Activated CD4-positive, alpha-beta T cell treated with anti-CD3 and anti-CD28 coated beads for 36 hours (primary cell): ENCODE measurements around the gene TMEM209. TPM values are rescaled to one million over a fixed set of nuclear protein-coding genes. Genes with fewer than 3 reads are reported as not detected.

Experiments used
- ATAC-seq: fragments of 200-7000 bp; cut with Tn5 transposase; one replicate; pipeline ENCODE4 v1.10.0; 2021; ENCODE audit warnings: mild to moderate bottlenecking, moderate library complexity
- CTCF ChIA-PET: fragments of 350-600 bp; sonication (Branson Sonifier 250); formaldehyde crosslinking; loops from one replicate; lab custom pipeline; 2021; ENCODE audit warnings: antibody characterized with exemption; lab: Charles Lee
- POLR2A ChIA-PET: fragments of 350-600 bp; sonication (Branson Sonifier 250); formaldehyde crosslinking; loops from one replicate; lab custom pipeline; 2021; ENCODE audit warnings: antibody characterized with exemption, inconsistent platforms; lab: Charles Lee
- DNase-seq: peaks from one replicate; pipeline ENCODE4 v3.0.0-alpha.2; 2020
- H3K27ac Mint-ChIP-seq: one replicate; pipeline ENCODE4 v1.8.0; 2021; ENCODE audit warnings: mixed read lengths
- H3K27me3 Mint-ChIP-seq: one replicate; pipeline ENCODE4 v1.8.0; 2021; ENCODE audit warnings: mixed read lengths
- H3K36me3 Mint-ChIP-seq: one replicate; pipeline ENCODE4 v1.8.0; 2021; ENCODE audit warnings: low read depth, mixed read lengths
- H3K4me1 Mint-ChIP-seq: one replicate; pipeline ENCODE4 v1.8.0; 2021; ENCODE audit warnings: mixed read lengths
- H3K4me3 Mint-ChIP-seq: one replicate; pipeline ENCODE4 v1.8.0; 2021; ENCODE audit warnings: mild to moderate bottlenecking, moderate library complexity, mixed read lengths
- H3K9me3 Mint-ChIP-seq: one replicate; pipeline ENCODE4 v1.8.0; 2021; ENCODE audit warnings: low read depth, mixed read lengths
- intact Hi-C, 2 experiments: fragments of 100-400 bp; cut with DNase I in 1 of 2; cut with micrococcal nuclease in 1 of 2; formaldehyde crosslinking; loops; one replicate each; pipeline versions ENCODE4 v1.14.2 to v1.15.1; 2022 to 2024; cut with DNase I, micrococcal nuclease
- total RNA-seq, 2 experiments: library from RNA; stranded (reverse); gene quantifications; one replicate each; pipeline ENCODE4 v1.2.3, GENCODE V29; 2021

TMEM209 gene
- total RNA-seq, 2 experiments from 2014 or later = 41.0 to 57.0 TPM

- CTCF ChIA-PET = no interaction called here
- Mint-ChIP-seq H3K9me3 (no peaks in the 10 kb centered on the region), H3K27me3 (no peaks in the 10 kb centered on the region), H3K4me1 (no peaks in the 10 kb centered on the region), H3K36me3 (no peaks in the 10 kb centered on the region), H3K4me3 (no peak overlapping the region), H3K27ac (no peak overlapping the region)
- intact Hi-C loops = no loop called here
- POLR2A ChIA-PET = no interaction called here
- DNase-seq (no peak), ATAC-seq (no peak)
Measured at GRCh38 chr7:130218806-130219620, 13.8 kb upstream of the TMEM209 start.

GRCh38 chr7:130216750-130217149 is 11.5 kb upstream of the TMEM209 start:
- DNase-seq (no peak), ATAC-seq (no peak)
- H3K27me3 Mint-ChIP-seq = no peaks in the 10 kb centered on the region
- ChIA-PET POLR2A (no interaction called here), CTCF (no interaction called here)
- no peak overlapping the region for H3K4me3 Mint-ChIP-seq
- no peak overlapping the region for H3K27ac Mint-ChIP-seq
- intact Hi-C loops = no loop called here
- no peaks in the 10 kb centered on the region for H3K4me1 Mint-ChIP-seq
- no peaks in the 10 kb centered on the region for H3K36me3 Mint-ChIP-seq
- no peaks in the 10 kb centered on the region for H3K9me3 Mint-ChIP-seq

GRCh38 chr7:130216025-130216424 is 10.8 kb upstream of the TMEM209 start:
- H3K4me1 Mint-ChIP-seq = no peaks in the 10 kb centered on the region
- POLR2A ChIA-PET = interaction anchor here (0.6 kb wide), 1 partner anchor 180 kb away, joined by 3 read pairs; no protein-coding TSS in a partner anchor
- H3K36me3 Mint-ChIP-seq = no peaks in the 10 kb centered on the region
- no peaks in the 10 kb centered on the region for H3K9me3 Mint-ChIP-seq
- CTCF ChIA-PET = interaction anchor here (1.2 kb wide), 1 partner anchor 26 kb away, joined by 4 read pairs; no protein-coding TSS in a partner anchor
- no peaks in the 10 kb centered on the region for H3K27me3 Mint-ChIP-seq
- intact Hi-C loops = no loop called here
- ATAC-seq = no peak
- no peak overlapping the region for H3K27ac Mint-ChIP-seq
- H3K4me3 Mint-ChIP-seq = no peak overlapping the region
- DNase-seq = no peak

GRCh38 chr7:130213828-130214227 is 8.6 kb upstream of the TMEM209 start:
- Mint-ChIP-seq H3K27me3 (no peaks in the 10 kb centered on the region), H3K9me3 (no peaks in the 10 kb centered on the region), H3K4me3 (no peak overlapping the region), H3K36me3 (no peaks in the 10 kb centered on the region), H3K4me1 (no peaks in the 10 kb centered on the region), H3K27ac (no peak overlapping the region)
- DNase-seq (no peak), ATAC-seq (no peak)
- POLR2A ChIA-PET = no interaction called here
- CTCF ChIA-PET = interaction anchor here (1.3 kb wide), 1 partner anchor 9 kb away, joined by 4 read pairs; the partner anchor contains the start of gene TMEM209
- intact Hi-C loops = no loop called here

- DNase-seq = no peak
- H3K9me3 Mint-ChIP-seq = no peaks in the 10 kb centered on the region
- no peak overlapping the region for H3K4me3 Mint-ChIP-seq
- no peaks in the 10 kb centered on the region for H3K36me3 Mint-ChIP-seq
- no peak overlapping the region for H3K27ac Mint-ChIP-seq
- intact Hi-C loops = no loop called here
- H3K27me3 Mint-ChIP-seq = no peaks in the 10 kb centered on the region
- no peak for ATAC-seq
- H3K4me1 Mint-ChIP-seq = peaks cover 7% of the 10 kb centered on the region
- CTCF ChIA-PET = interaction anchor here (1.8 to 2.3 kb wide), 2 partner anchors 27 to 33 kb away, joined by 4 to 7 read pairs; no protein-coding TSS in a partner anchor
- POLR2A ChIA-PET = no interaction called here
Measured at GRCh38 chr7:130210181-130210935, 5.2 kb upstream of the TMEM209 start.

GRCh38 chr7:130208516-130208915 is 3.3 kb upstream of the TMEM209 start:
- CTCF ChIA-PET = interaction anchor here (0.7 kb wide), 1 partner anchor 510 kb away, joined by 3 read pairs; no protein-coding TSS in a partner anchor

GRCh38 chr7:130207642-130208041 is 2.4 kb upstream of the TMEM209 start, which contains the start of gene SSMEM1:
Gene SSMEM1, plus strand, starts transcription at chr7:130207860. Its CDS starts 51 bp downstream, at chr7:130207911.
- Mint-ChIP-seq H3K9me3 (no peaks in the 10 kb centered on the region), H3K4me3 (no peak within 1 kb of the TSS), H3K36me3 (peaks cover 15% of the 10 kb centered on the region), H3K27me3 (no peaks in the 10 kb centered on the region), H3K4me1 (peaks cover 24% of the 10 kb centered on the region), H3K27ac (no peak within 1 kb of the TSS)
- CTCF ChIA-PET = interaction anchor here (0.7 kb wide), 1 partner anchor 511 kb away, joined by 3 read pairs; no protein-coding TSS in a partner anchor
- DNase-seq (no peak), ATAC-seq (no peak)
- POLR2A ChIA-PET = no interaction called here
- intact Hi-C loops = loop anchor here (5.0 to 10.0 kb wide), 2 partner anchors 135 to 593 kb away; partner anchors contain the start of genes KLHDC10 (in 1 of the 2) and NRF1 (in 1 of the 2)

More at GRCh38 chr7:130208516-130208915, 3.3 kb upstream of the TMEM209 start:
- POLR2A ChIA-PET = no interaction called here
- Mint-ChIP-seq H3K27me3 (no peaks in the 10 kb centered on the region), H3K27ac (no peak overlapping the region), H3K9me3 (no peaks in the 10 kb centered on the region), H3K4me3 (no peak overlapping the region), H3K36me3 (peaks cover 9% of the 10 kb centered on the region), H3K4me1 (peaks cover 18% of the 10 kb centered on the region)
- ATAC-seq (no peak), DNase-seq (no peak)
- intact Hi-C loops = loop anchor here (5.0 to 10.0 kb wide), 2 partner anchors 136 to 594 kb away; partner anchors contain the start of genes KLHDC10 (in 1 of the 2) and NRF1 (in 1 of the 2)

- DNase-seq (no peak), ATAC-seq (no peak)
- intact Hi-C loops = loop anchor here (5.0 to 10.0 kb wide), 2 partner anchors 135 to 592 kb away; partner anchors contain the start of genes KLHDC10 (in 1 of the 2) and NRF1 (in 1 of the 2)
- no peak overlapping the region for H3K4me3 Mint-ChIP-seq
- H3K27ac Mint-ChIP-seq = no peak overlapping the region
- H3K36me3 Mint-ChIP-seq = peaks cover 19% of the 10 kb centered on the region
- CTCF ChIA-PET = no interaction called here
- H3K27me3 Mint-ChIP-seq = no peaks in the 10 kb centered on the region
- peaks cover 27% of the 10 kb centered on the region for H3K4me1 Mint-ChIP-seq
- POLR2A ChIA-PET = no interaction called here
- no peaks in the 10 kb centered on the region for H3K9me3 Mint-ChIP-seq
Measured at GRCh38 chr7:130207033-130207432, 1.8 kb upstream of the TMEM209 start.

GRCh38 chr7:130201796-130202195 is 3.4 kb downstream of the TMEM209 start:
- DNase-seq = no peak
- Mint-ChIP-seq H3K36me3 (peaks cover 50% of the 10 kb centered on the region), H3K9me3 (no peaks in the 10 kb centered on the region), H3K27me3 (no peaks in the 10 kb centered on the region), H3K27ac (no peak overlapping the region), H3K4me1 (peaks cover 39% of the 10 kb centered on the region), H3K4me3 (no peak overlapping the region)
- intact Hi-C loops = loop anchor here in 1 of 2 experiments (10.0 kb wide), 1 partner anchor 587 kb away; the partner anchor contains the start of gene NRF1
- ChIA-PET POLR2A (interaction anchor here (0.8 kb wide), 1 partner anchor 469 kb away, joined by 3 read pairs; no protein-coding TSS in a partner anchor), CTCF (interaction anchor here (0.6 to 0.7 kb wide), 2 partner anchors 16 to 551 kb away, joined by 3 read pairs; no protein-coding TSS in a partner anchor)
- ATAC-seq = no peak

- CTCF ChIA-PET = interaction anchor here (0.7 kb wide), 1 partner anchor 43 kb away, joined by 3 read pairs; no protein-coding TSS in a partner anchor
- H3K36me3 Mint-ChIP-seq = peaks cover 45% of the 10 kb centered on the region
- intact Hi-C loops = no loop called here
- H3K4me1 Mint-ChIP-seq = peaks cover 13% of the 10 kb centered on the region
- POLR2A ChIA-PET = no interaction called here
- peak overlapping the region; percentile 49 for H3K27ac Mint-ChIP-seq
- no peaks in the 10 kb centered on the region for H3K27me3 Mint-ChIP-seq
- no peak overlapping the region for H3K4me3 Mint-ChIP-seq
- H3K9me3 Mint-ChIP-seq = no peaks in the 10 kb centered on the region
- DNase-seq (no peak), ATAC-seq (no peak)
Measured at GRCh38 chr7:130197094-130197493, 8.1 kb downstream of the TMEM209 start.

GRCh38 chr7:130196476-130196875 is 8.7 kb downstream of the TMEM209 start:
- ATAC-seq (no peak), DNase-seq (no peak)
- H3K9me3 Mint-ChIP-seq = no peaks in the 10 kb centered on the region
- intact Hi-C loops = no loop called here
- ChIA-PET POLR2A (no interaction called here), CTCF (no interaction called here)
- H3K27ac Mint-ChIP-seq = no peak overlapping the region
- peaks cover 9% of the 10 kb centered on the region for H3K4me1 Mint-ChIP-seq
- H3K4me3 Mint-ChIP-seq = no peak overlapping the region
- peaks cover 46% of the 10 kb centered on the region for H3K36me3 Mint-ChIP-seq
- H3K27me3 Mint-ChIP-seq = no peaks in the 10 kb centered on the region
